ENCODE data around the gene FOXJ2. TPM values are rescaled to one million over a fixed set of nuclear protein-coding genes. Genes with fewer than 3 reads are reported as not detected.

FOXJ2 gene
- total and polyA plus RNA-seq, 2 donors (not counting 1 experiment from before 2014, with no cell fraction given): 8.3 TPM

DNA sequence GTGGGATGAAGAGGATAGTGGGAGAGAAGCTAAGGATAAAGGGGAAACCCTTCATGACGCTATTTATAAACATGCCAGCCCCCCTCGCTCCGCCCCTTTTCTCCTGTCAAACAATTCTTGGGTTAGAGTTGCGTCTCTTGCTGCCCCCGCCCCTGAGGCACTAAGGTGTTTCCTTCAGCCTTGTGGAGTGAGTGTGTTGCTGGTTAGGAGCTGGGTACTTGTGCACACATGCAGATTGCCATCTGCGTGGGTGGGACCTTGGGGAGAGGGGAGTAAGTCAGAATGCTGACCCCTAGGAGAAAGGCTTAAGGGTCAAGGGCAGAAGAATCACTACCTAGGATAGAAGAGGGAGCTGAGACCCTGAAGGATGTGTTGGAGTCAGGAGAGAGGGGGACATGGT lies 5.4 kb downstream of the FOXJ2 start:
- H3K27me3 ChIP-seq (ENCODE audit: control insufficient read depth, insufficient read depth, low read length): no peaks in the 10 kb centered on the region
- peaks cover 61% of the 10 kb centered on the region for H3K79me2 ChIP-seq (ENCODE audit: control insufficient read depth, insufficient read depth, low read length)
- H3K9me3 ChIP-seq (ENCODE audit: control insufficient read depth, insufficient read depth, low read depth, low read length): no peaks in the 10 kb centered on the region
- H3K4me1 ChIP-seq (ENCODE audit: control insufficient read depth, extremely low read depth, insufficient read depth, low read length): peaks cover 18% of the 10 kb centered on the region
- H3K4me2 ChIP-seq (ENCODE audit: extremely low read depth, insufficient read depth, low read length): peak overlapping the region; percentile 95
- peaks cover 11% of the 10 kb centered on the region for H3K36me3 ChIP-seq (ENCODE audit: control insufficient read depth, insufficient read depth, low read length)
- no peaks in the 10 kb centered on the region for H4K20me1 ChIP-seq (ENCODE audit: control insufficient read depth, extremely low read depth, insufficient read depth, low read length)
- TF ChIP-seq, protein P1, sequence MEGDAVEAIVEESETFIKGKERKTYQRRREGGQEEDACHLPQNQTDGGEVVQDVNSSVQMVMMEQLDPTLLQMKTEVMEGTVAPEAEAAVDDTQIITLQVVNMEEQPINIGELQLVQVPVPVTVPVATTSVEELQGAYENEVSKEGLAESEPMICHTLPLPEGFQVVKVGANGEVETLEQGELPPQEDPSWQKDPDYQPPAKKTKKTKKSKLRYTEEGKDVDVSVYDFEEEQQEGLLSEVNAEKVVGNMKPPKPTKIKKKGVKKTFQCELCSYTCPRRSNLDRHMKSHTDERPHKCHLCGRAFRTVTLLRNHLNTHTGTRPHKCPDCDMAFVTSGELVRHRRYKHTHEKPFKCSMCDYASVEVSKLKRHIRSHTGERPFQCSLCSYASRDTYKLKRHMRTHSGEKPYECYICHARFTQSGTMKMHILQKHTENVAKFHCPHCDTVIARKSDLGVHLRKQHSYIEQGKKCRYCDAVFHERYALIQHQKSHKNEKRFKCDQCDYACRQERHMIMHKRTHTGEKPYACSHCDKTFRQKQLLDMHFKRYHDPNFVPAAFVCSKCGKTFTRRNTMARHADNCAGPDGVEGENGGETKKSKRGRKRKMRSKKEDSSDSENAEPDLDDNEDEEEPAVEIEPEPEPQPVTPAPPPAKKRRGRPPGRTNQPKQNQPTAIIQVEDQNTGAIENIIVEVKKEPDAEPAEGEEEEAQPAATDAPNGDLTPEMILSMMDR (conservative IDR thresholded peaks at IDR 0.05 in 1 of 2, IDR thresholded peaks at IDR 0.05 in 1 of 2; ENCODE audit: low read depth in 1 of 2, low read length in 2 of 2): no peak
- no peak for TF ChIP-seq EZH2 (IDR thresholded peaks at IDR 0.05; ENCODE audit: low read length, missing control alignments)
- no peak for DNase-seq (ENCODE audit: low read depth in 2 of 2)
- no peak overlapping the region for H2AFZ ChIP-seq (ENCODE audit: low read length)
- no peak overlapping the region for H3K27ac ChIP-seq (ENCODE audit: insufficient read depth, low read length)
- peak overlapping the region in 1 of 4 experiments; percentile 50 for H3K4me3 ChIP-seq (replicated peaks in 1 of 4; ENCODE audit: control extremely low read depth in 1 of 4, insufficient read depth in 1 of 4, low read depth in 3 of 4, low read length in 4 of 4)
- H3K9ac ChIP-seq (ENCODE audit: insufficient read depth, low read length): no peak overlapping the region

DNA sequence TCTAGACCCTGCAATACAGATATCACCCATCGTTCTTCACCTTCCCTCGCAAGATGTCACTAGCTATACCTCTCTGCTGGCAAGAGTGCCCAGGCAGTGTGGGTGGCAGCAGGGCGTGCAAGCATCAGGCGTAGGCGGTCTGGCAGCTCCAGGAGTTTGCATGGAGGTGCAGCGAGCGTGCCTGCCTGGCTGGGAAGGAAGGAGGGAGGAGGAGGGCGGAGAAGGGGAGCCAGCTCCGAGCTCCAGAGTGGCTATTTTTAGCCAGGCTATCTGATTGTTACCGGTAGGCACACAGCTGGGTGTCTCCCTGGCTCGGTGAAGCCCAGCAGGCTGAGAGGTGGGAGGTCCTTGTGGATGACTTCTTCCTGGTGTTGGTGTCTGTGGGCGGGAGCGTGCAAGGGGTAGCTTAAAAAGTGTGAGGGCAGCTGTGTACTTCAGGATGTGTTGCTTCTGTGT lies 6.2 kb downstream of the FOXJ2 start:
- H2AFZ ChIP-seq (ENCODE audit: low read length): no peak overlapping the region

DNA sequence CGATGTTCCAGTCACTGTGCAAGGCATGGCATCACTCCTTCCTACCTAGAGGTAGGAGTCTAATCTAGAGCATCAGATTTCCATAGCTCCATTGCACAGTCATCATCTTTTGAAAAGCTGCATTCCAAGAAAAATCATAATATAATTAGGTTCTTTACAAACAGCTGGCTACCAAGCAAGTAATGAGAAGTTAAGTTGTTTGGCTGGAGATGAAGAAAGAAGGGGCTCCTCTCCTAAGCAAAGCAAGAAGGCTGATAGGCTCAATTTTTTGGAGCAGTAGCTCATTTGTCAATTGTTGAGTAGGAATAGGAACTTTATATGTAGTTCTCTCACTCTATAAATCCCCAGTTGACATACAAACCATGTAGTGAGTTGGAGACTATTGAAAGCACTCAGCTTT lies 8.3 kb downstream of the FOXJ2 start:
- Histone ChIP-seq H3K79me2 (ENCODE audit: control insufficient read depth, insufficient read depth, low read length) (peaks cover 35% of the 10 kb centered on the region), H3K27me3 (ENCODE audit: control insufficient read depth, insufficient read depth, low read length) (no peaks in the 10 kb centered on the region), H3K27ac (ENCODE audit: insufficient read depth, low read length) (no peak overlapping the region), H3K4me1 (ENCODE audit: control insufficient read depth, extremely low read depth, insufficient read depth, low read length) (peaks cover 13% of the 10 kb centered on the region), H4K20me1 (ENCODE audit: control insufficient read depth, extremely low read depth, insufficient read depth, low read length) (no peaks in the 10 kb centered on the region), H2AFZ (ENCODE audit: low read length) (no peak overlapping the region), H3K4me2 (ENCODE audit: extremely low read depth, insufficient read depth, low read length) (no peak overlapping the region), H3K36me3 (ENCODE audit: control insufficient read depth, insufficient read depth, low read length) (peaks cover 18% of the 10 kb centered on the region), H3K9me3 (ENCODE audit: control insufficient read depth, insufficient read depth, low read depth, low read length) (no peaks in the 10 kb centered on the region), H3K9ac (ENCODE audit: insufficient read depth, low read length) (no peak overlapping the region), H3K4me3 (replicated peaks in 1 of 4; ENCODE audit: control extremely low read depth in 1 of 4, insufficient read depth in 1 of 4, low read depth in 3 of 4, low read length in 4 of 4) (no peak overlapping the region)
- DNase-seq (ENCODE audit: low read depth in 2 of 2): no peak
- TF ChIP-seq EZH2 (IDR thresholded peaks at IDR 0.05; ENCODE audit: low read length, missing control alignments): no peak
- TF ChIP-seq, protein P1 (conservative IDR thresholded peaks at IDR 0.05 in 1 of 2, IDR thresholded peaks at IDR 0.05 in 1 of 2; ENCODE audit: low read depth in 1 of 2, low read length in 2 of 2): no peak

More for the DNA sequence above, 6.2 kb downstream of the FOXJ2 start:
- Histone ChIP-seq H3K79me2 (ENCODE audit: control insufficient read depth, insufficient read depth, low read length) (peaks cover 53% of the 10 kb centered on the region), H3K27ac (ENCODE audit: insufficient read depth, low read length) (peak overlapping the region; percentile 41), H3K36me3 (ENCODE audit: control insufficient read depth, insufficient read depth, low read length) (peaks cover 16% of the 10 kb centered on the region), H3K4me3 (replicated peaks in 1 of 4; ENCODE audit: control extremely low read depth in 1 of 4, insufficient read depth in 1 of 4, low read depth in 3 of 4, low read length in 4 of 4) (peak overlapping the region; percentile 21 to 50 (median 24)), H3K9me3 (ENCODE audit: control insufficient read depth, insufficient read depth, low read depth, low read length) (no peaks in the 10 kb centered on the region), H3K4me2 (ENCODE audit: extremely low read depth, insufficient read depth, low read length) (peak overlapping the region; percentile 95), H3K9ac (ENCODE audit: insufficient read depth, low read length) (no peak overlapping the region), H4K20me1 (ENCODE audit: control insufficient read depth, extremely low read depth, insufficient read depth, low read length) (no peaks in the 10 kb centered on the region), H3K27me3 (ENCODE audit: control insufficient read depth, insufficient read depth, low read length) (no peaks in the 10 kb centered on the region), H3K4me1 (ENCODE audit: control insufficient read depth, extremely low read depth, insufficient read depth, low read length) (peaks cover 18% of the 10 kb centered on the region)
- DNase-seq (ENCODE audit: low read depth in 2 of 2): peak; percentile 51 to 72
- TF ChIP-seq EZH2 (IDR thresholded peaks at IDR 0.05; ENCODE audit: low read length, missing control alignments): no peak
- TF ChIP-seq, protein P1 (conservative IDR thresholded peaks at IDR 0.05 in 1 of 2, IDR thresholded peaks at IDR 0.05 in 1 of 2; ENCODE audit: low read depth in 1 of 2, low read length in 2 of 2): no peak

Measured in fibroblast of lung (primary cell).